ENCODE measurements around the gene ALKBH7.

- TF ChIP-seq MAX (IDR thresholded peaks at IDR 0.05) (no peak), YY1 (IDR thresholded peaks at IDR 0.05) (no peak), JUND (IDR thresholded peaks at IDR 0.05) (no peak), REST (IDR thresholded peaks at IDR 0.05) (no peak), CTCF (IDR thresholded peaks at IDR 0.05; ENCODE audit: low read depth, low read length, missing input control) (no peak), SP1 (IDR thresholded peaks at IDR 0.05) (no peak), RAD21 (IDR thresholded peaks at IDR 0.05) (no peak), GABPA (IDR thresholded peaks at IDR 0.05 in 1 of 2, conservative IDR thresholded peaks at IDR 0.05 in 1 of 2) (no peak), TAF1 (conservative IDR thresholded peaks at IDR 0.05) (no peak), FOXA1 (IDR thresholded peaks at IDR 0.05) (no peak), ZBTB33 (IDR thresholded peaks at IDR 0.05) (no peak)
These were observed 36.8 kb downstream of the ALKBH7 start for GRCh38 chr19:6409346-6409745.
